Body of pancreas (tissue), 4 donors: ENCODE measurements around the gene AASDHPPT. TPM values are rescaled to one million over a fixed set of nuclear protein-coding genes. Genes with fewer than 3 reads are reported as not detected.

Experiments
- ATAC-seq: fragments of 150-250 bp; one replicate; pipeline ENCODE4 v1.9.1; 2016
- DNase-seq, 4 donors: peaks; one replicate each; pipeline ENCODE4 v3.0.0-alpha.2; 2019
- H3K27ac ChIP-seq, 4 donors: fragments of 200-600 bp; sonication (generic); 1 replicate in 3 of 4; 2 replicates in 1 of 4; pipeline versions ENCODE4 v1.5.1 to v1.6.1; 2016 to 2019; ENCODE audit warnings: mild to moderate bottlenecking in 1 of 4, mixed read lengths in 1 of 4, moderate library complexity in 1 of 4
- H3K27me3 ChIP-seq, 2 donors: fragments of 200-600 bp; sonication (generic); one replicate each; pipeline ENCODE4 v1.6.0; 2016; ENCODE audit warnings: mild to moderate bottlenecking in 1 of 2
- H3K36me3 ChIP-seq, 2 donors: fragments of 200-600 bp; sonication (generic); replicated peaks in 1 of 2; 2 replicates each; pipeline ENCODE4 v1.5.1; 2016; ENCODE audit warnings: low read depth in 2 of 2; ENCODE audit not compliant: insufficient read depth in 1 of 2
- H3K4me1 ChIP-seq: fragments of 200-600 bp; sonication (generic); one replicate; pipeline ENCODE4 v1.6.0; 2016
- H3K4me3 ChIP-seq, 2 donors: fragments of 200-600 bp; sonication (generic); 1 replicate in 1 of 2; 2 replicates in 1 of 2; pipeline ENCODE4 v1.5.1; 2016 to 2019
- H3K9me3 ChIP-seq, 3 donors: fragments of 200-600 bp; sonication (generic); 1 replicate in 2 of 3; 2 replicates in 1 of 3; pipeline ENCODE4 v1.5.1; 2016
- CTCF ChIP-seq, 7 experiments: fragments of 450-650 bp in 4 of 7; fragments of 200-600 bp in 3 of 7; sonication (generic) in 3 of 7; IDR thresholded peaks; one replicate each; pipeline ENCODE4 v1.5.1; 2016 to 2019; ENCODE audit warnings: antibody characterized with exemption in 7 of 7
- POLR2A ChIP-seq, 3 donors: fragments of 450-650 bp; IDR thresholded peaks; one replicate each; pipeline ENCODE4 v1.6.1; 2016; ENCODE audit warnings: antibody characterized with exemption in 3 of 3, mild to moderate bottlenecking in 2 of 3
- WGBS, 2 donors: methylation state at CpG; one replicate each; pipeline ENCODE4 v1.1.5; 2017; 5-methylcytosine and 5-hydroxymethylcytosine counted together
- intact Hi-C: fragments of 100-400 bp; cut with DNase I; formaldehyde crosslinking; loops from one replicate; pipeline ENCODE4 v1.15.1; 2023
- total RNA-seq, 2 donors: library from RNA; depleted of rRNA; stranded (reverse); fragments of >200 nt; gene quantifications; one replicate each; pipeline ENCODE4 v1.1.0, GENCODE V29; 2016

Gene AASDHPPT
- total RNA-seq, 2 donors from 2014 or later, result 22.1 to 25.2 TPM

GRCh38 chr11:106088896-106089295, 11.4 kb downstream of the AASDHPPT start:
- Histone ChIP-seq H3K27ac (no peak overlapping the region), H3K9me3 (no peaks in the 10 kb centered on the region), H3K4me3 (no peak overlapping the region), H3K36me3 (peaks cover 0 to 6% of the 10 kb centered on the region in 2 donors), H3K27me3 (no peaks in the 10 kb centered on the region), H3K4me1 (peaks cover 36% of the 10 kb centered on the region)
- DNase-seq (no peak), ATAC-seq (no peak)
- TF ChIP-seq CTCF (IDR thresholded peaks at IDR 0.05) (no peak), POLR2A (IDR thresholded peaks at IDR 0.05) (no peak)
- intact Hi-C loops, result no loop called here
- WGBS, 2 donors, result 70 to 71% methylated on average over 4 of the region's 4 CpGs

GRCh38 chr11:106091480-106092123, 14.1 kb downstream of the AASDHPPT start:
- DNase-seq, result no peak
- Histone ChIP-seq H3K4me1 (peaks cover 34% of the 10 kb centered on the region), H3K4me3 (no peak overlapping the region), H3K27ac (no peak overlapping the region), H3K9me3 (no peaks in the 10 kb centered on the region), H3K36me3 (peaks cover 0 to 6% of the 10 kb centered on the region in 2 donors), H3K27me3 (no peaks in the 10 kb centered on the region)
- ATAC-seq, result no peak
- no peak for TF ChIP-seq POLR2A (IDR thresholded peaks at IDR 0.05)
- 74 to 85% methylated on average over 3 of the region's 3 CpGs for WGBS, 2 donors
- intact Hi-C loops, result no loop called here

- peaks cover 0 to 12% of the 10 kb centered on the region in 2 donors for H3K36me3 ChIP-seq
- no peak for ATAC-seq
Observed at GRCh38 chr11:106092446-106092845, 15.0 kb downstream of the AASDHPPT start.

GRCh38 chr11:106098893-106099553, 21.6 kb downstream of the AASDHPPT start:
- Histone ChIP-seq H3K27ac (no peak overlapping the region), H3K9me3 (no peaks in the 10 kb centered on the region), H3K4me3 (no peak overlapping the region), H3K27me3 (no peaks in the 10 kb centered on the region), H3K4me1 (no peaks in the 10 kb centered on the region), H3K36me3 (peaks cover 3 to 6% of the 10 kb centered on the region in 2 donors)
- 80 to 85% methylated on average over 1 of the region's 1 CpG for WGBS, 2 donors
- DNase-seq (no peak), ATAC-seq (no peak)
- intact Hi-C loops, result no loop called here
- no peak for TF ChIP-seq CTCF (IDR thresholded peaks at IDR 0.05)
- TF ChIP-seq POLR2A (IDR thresholded peaks at IDR 0.05), result no peak

More at GRCh38 chr11:106092446-106092845, 15.0 kb downstream of the AASDHPPT start:
- H3K4me3 ChIP-seq, result no peak overlapping the region
- H3K27me3 ChIP-seq, result no peaks in the 10 kb centered on the region
- 79 to 95% methylated on average over 1 of the region's 1 CpG for WGBS, 2 donors
- no peak for DNase-seq
- no peak overlapping the region for H3K27ac ChIP-seq
- no peak for TF ChIP-seq POLR2A (IDR thresholded peaks at IDR 0.05)
- TF ChIP-seq CTCF (IDR thresholded peaks at IDR 0.05), result no peak
- intact Hi-C loops, result no loop called here
- peaks cover 27% of the 10 kb centered on the region for H3K4me1 ChIP-seq
- H3K9me3 ChIP-seq, result no peaks in the 10 kb centered on the region

- no peak for DNase-seq
- TF ChIP-seq CTCF (IDR thresholded peaks at IDR 0.05) (no peak), POLR2A (IDR thresholded peaks at IDR 0.05) (no peak)
- ATAC-seq, result no peak
- no peaks in the 10 kb centered on the region for H3K9me3 ChIP-seq
- 69 to 77% methylated on average over 3 of the region's 3 CpGs for WGBS, 2 donors
- H3K4me1 ChIP-seq, result no peaks in the 10 kb centered on the region
- no peaks in the 10 kb centered on the region for H3K27me3 ChIP-seq
- no peak overlapping the region for H3K4me3 ChIP-seq
- intact Hi-C loops, result no loop called here
- peaks cover 3 to 6% of the 10 kb centered on the region in 2 donors for H3K36me3 ChIP-seq
- H3K27ac ChIP-seq, result no peak overlapping the region
Observed at GRCh38 chr11:106101370-106101769, 23.9 kb downstream of the AASDHPPT start.
